ENCODE measurements around the gene ACTRT2.

DNA sequence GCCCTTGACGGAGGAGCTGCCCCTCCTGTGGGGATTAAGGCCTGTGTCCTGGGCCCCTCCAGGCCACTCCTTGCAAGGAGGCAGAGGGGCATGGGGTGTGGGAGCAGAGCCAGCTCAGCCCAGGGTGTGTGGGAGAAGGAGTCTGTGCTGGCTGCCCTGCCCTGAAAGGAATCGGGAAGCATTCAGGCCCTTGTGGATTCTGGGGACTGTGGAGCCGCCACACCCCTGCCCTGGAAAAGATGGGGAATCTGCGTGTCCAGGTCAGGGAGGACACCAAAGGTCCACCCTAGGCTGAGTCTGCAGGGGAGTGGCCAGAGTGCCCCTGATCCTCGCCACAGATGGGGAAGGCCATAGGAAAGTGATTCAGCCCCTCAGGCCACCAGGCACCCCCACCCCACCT is 31.2 kb downstream of the ACTRT2 start:
- TF ChIP-seq, protein P1, sequence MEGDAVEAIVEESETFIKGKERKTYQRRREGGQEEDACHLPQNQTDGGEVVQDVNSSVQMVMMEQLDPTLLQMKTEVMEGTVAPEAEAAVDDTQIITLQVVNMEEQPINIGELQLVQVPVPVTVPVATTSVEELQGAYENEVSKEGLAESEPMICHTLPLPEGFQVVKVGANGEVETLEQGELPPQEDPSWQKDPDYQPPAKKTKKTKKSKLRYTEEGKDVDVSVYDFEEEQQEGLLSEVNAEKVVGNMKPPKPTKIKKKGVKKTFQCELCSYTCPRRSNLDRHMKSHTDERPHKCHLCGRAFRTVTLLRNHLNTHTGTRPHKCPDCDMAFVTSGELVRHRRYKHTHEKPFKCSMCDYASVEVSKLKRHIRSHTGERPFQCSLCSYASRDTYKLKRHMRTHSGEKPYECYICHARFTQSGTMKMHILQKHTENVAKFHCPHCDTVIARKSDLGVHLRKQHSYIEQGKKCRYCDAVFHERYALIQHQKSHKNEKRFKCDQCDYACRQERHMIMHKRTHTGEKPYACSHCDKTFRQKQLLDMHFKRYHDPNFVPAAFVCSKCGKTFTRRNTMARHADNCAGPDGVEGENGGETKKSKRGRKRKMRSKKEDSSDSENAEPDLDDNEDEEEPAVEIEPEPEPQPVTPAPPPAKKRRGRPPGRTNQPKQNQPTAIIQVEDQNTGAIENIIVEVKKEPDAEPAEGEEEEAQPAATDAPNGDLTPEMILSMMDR (IDR thresholded peaks at IDR 0.05), result no peak
- no peak for TF ChIP-seq POLR2A (IDR thresholded peaks at IDR 0.05)

Data from Peyer's patch (tissue), 4 donors.